Measurements from ENCODE around the gene CTNNB1. TPM values are rescaled to one million over a fixed set of nuclear protein-coding genes. Genes with fewer than 3 reads are reported as not detected.

Gene CTNNB1
- total and polyA plus RNA-seq, 2 of the 8 experiments (the other 6 are each of a cell fraction or from before 2014, with no cell fraction given): 356 to 579 TPM

- TF ChIP-seq FOSL1 (IDR thresholded peaks at IDR 0.05; ENCODE audit: insufficient read depth, low read depth, low read length) (no peak), SAP30 (IDR thresholded peaks at IDR 0.05; ENCODE audit: insufficient read depth, insufficient replicate concordance, low read length) (no peak), CREB1 (IDR thresholded peaks at IDR 0.05) (no peak), TBP (IDR thresholded peaks at IDR 0.05; ENCODE audit: low read depth, low read length) (no peak), SRF (IDR thresholded peaks at IDR 0.05; ENCODE audit: low read depth, low read length) (no peak), BACH1 (IDR thresholded peaks at IDR 0.05; ENCODE audit: low read length) (no peak)
These were observed 22.7 kb upstream of the CTNNB1 start (continued) for GRCh38 chr3:41176596-41176995.

Data from H1 (cell line).